Measurements from ENCODE around the gene SRPK2. TPM values are rescaled to one million over a fixed set of nuclear protein-coding genes. Genes with fewer than 3 reads are reported as not detected.

The SRPK2 gene
- total and polyA plus RNA-seq, 2 of the 8 experiments (the other 6 are each of a cell fraction or from before 2014, with no cell fraction given): 10.0 to 47.1 TPM

- no peak overlapping the region for H3K4ac ChIP-seq (replicated peaks; ENCODE audit: insufficient read length, low read depth, low read length)
- CTCF ChIA-PET (ENCODE audit: partially characterized antibody): interaction anchor here (1.0 to 1.2 kb wide), 2 partner anchors 95 to 193 kb away, joined by 3 to 4 read pairs; no protein-coding TSS in a partner anchor
- no peak overlapping the region for H2BK120ac ChIP-seq (replicated peaks; ENCODE audit: low read depth, low read length)
- POLR2A ChIA-PET (ENCODE audit: partially characterized antibody): interaction anchor here (0.7 kb wide), 1 partner anchor 229 kb away, joined by 3 read pairs; no protein-coding TSS in a partner anchor
- H3K18ac ChIP-seq (ENCODE audit: extremely low read depth, low read length): no peak overlapping the region
- no peaks in the 10 kb centered on the region for H3K9me3 ChIP-seq (ENCODE audit: insufficient read depth in 2 of 2, low read depth in 1 of 2, low read length in 1 of 2)
- no peak overlapping the region for H3K14ac ChIP-seq (ENCODE audit: insufficient read length)
- H3K23ac ChIP-seq (ENCODE audit: insufficient read length): no peak overlapping the region
- no peak overlapping the region for H2AFZ ChIP-seq (ENCODE audit: low read length)
- H3K27ac ChIP-seq (ENCODE audit: low read depth, low read length): no peak overlapping the region
- H4K20me1 ChIP-seq (replicated peaks in 1 of 2; ENCODE audit: control insufficient read depth in 1 of 2, insufficient read depth in 2 of 2, low read length in 2 of 2): peaks cover 7 to 8% of the 10 kb centered on the region in 2 experiments
- H2BK20ac ChIP-seq (ENCODE audit: low read length): no peak overlapping the region
- H2BK15ac ChIP-seq (ENCODE audit: low read length): no peak overlapping the region
- H2BK5ac ChIP-seq (ENCODE audit: low read depth, low read length): no peak overlapping the region
- peaks cover 0 to 7% (median 2%) of the 10 kb centered on the region in 4 experiments; a peak in 3 of 7 replicates for H3K4me1 ChIP-seq (replicated peaks in 1 of 4; ENCODE audit: control insufficient read depth in 3 of 4, insufficient read depth in 4 of 4, low read length in 3 of 4)
- 90% methylated on average over 10 of the region's 10 CpGs; no CpG with 5 or more reads in 1 of the 2 experiments for WGBS, 2 experiments (ENCODE audit: extremely low coverage in 1 of 2, insufficient coverage in 1 of 2, insufficient read length in 1 of 2, insufficient replicate concordance in 2 of 2, low coverage in 1 of 2, low lambda C conversion rate in 2 of 2, missing lambda C conversion rate in 1 of 2)
- H3K79me1 ChIP-seq (ENCODE audit: low read depth, low read length): no peaks in the 10 kb centered on the region; the same call in 1 of the 2 replicates
- H4K5ac ChIP-seq (ENCODE audit: insufficient read length, low read depth, low read length): no peak overlapping the region
- H3K4me2 ChIP-seq (ENCODE audit: insufficient read depth in 1 of 2, low read depth in 2 of 2, low read length in 2 of 2): no peak overlapping the region
- no peak overlapping the region for H3K56ac ChIP-seq (replicated peaks; ENCODE audit: insufficient read length, low read depth, low read length)
- no peaks in the 10 kb centered on the region for H3K27me3 ChIP-seq (replicated peaks in 1 of 4; ENCODE audit: control insufficient read depth in 3 of 4, extremely low read depth in 1 of 4, insufficient read depth in 3 of 4, low read length in 3 of 4)
- no peak overlapping the region for H2AK5ac ChIP-seq (ENCODE audit: low read depth, low read length)
- DNase-seq (ENCODE audit: low read depth in 1 of 2, low spot score in 2 of 2): no peak
- H3K4me3 ChIP-seq (ENCODE audit: extremely low read depth in 1 of 4, insufficient read depth in 2 of 4, low read depth in 3 of 4, low read length in 4 of 4): no peak overlapping the region
- H2BK12ac ChIP-seq (ENCODE audit: low read depth, low read length): no peak overlapping the region
- peaks cover 0 to 66% of the 10 kb centered on the region in 2 experiments; a peak in 3 of 4 replicates for H3K79me2 ChIP-seq (ENCODE audit: control insufficient read depth in 1 of 2, insufficient read depth in 2 of 2, low read length in 2 of 2)
- H4K8ac ChIP-seq (ENCODE audit: extremely low read depth, insufficient read depth, low read length): no peak overlapping the region
- no peaks in the 10 kb centered on the region for H3K36me3 ChIP-seq (ENCODE audit: control insufficient read depth in 2 of 4, insufficient read depth in 4 of 4, low read length in 3 of 4)
- no peak for FAIRE-seq
- no peak overlapping the region for H3K9ac ChIP-seq (replicated peaks in 1 of 4; ENCODE audit: extremely low read depth in 1 of 4, low read depth in 3 of 4, low read length in 3 of 4)
- no peaks in the 10 kb centered on the region for H3K23me2 ChIP-seq (ENCODE audit: low read depth, low read length)
- no peak overlapping the region for H4K91ac ChIP-seq (replicated peaks; ENCODE audit: insufficient read length, low read length)
- TF ChIP-seq CHD2 (IDR thresholded peaks at IDR 0.05; ENCODE audit: low read length): no peak
- no peak for TF ChIP-seq CBX8 (IDR thresholded peaks at IDR 0.05; ENCODE audit: borderline replicate concordance, low read depth, low read length)
- TF ChIP-seq KDM4A (IDR thresholded peaks at IDR 0.05; ENCODE audit: low read depth, low read length, severe bottlenecking): no peak
- TF ChIP-seq BCL11A (IDR thresholded peaks at IDR 0.05; ENCODE audit: low read depth in 2 of 2, low read length in 2 of 2): no peak
- no peak for TF ChIP-seq RBBP5 (IDR thresholded peaks at IDR 0.05; ENCODE audit: borderline replicate concordance, low read depth, low read length)
- TF ChIP-seq CREB1 (IDR thresholded peaks at IDR 0.05): no peak
- no peak for TF ChIP-seq CTCF (IDR thresholded peaks at IDR 0.05; ENCODE audit: control extremely low read depth in 1 of 3, insufficient read depth in 1 of 3, low read depth in 1 of 3, low read length in 3 of 3)
- no peak for TF ChIP-seq JUND (IDR thresholded peaks at IDR 0.05; ENCODE audit: low read length)
- TF ChIP-seq RFX5 (IDR thresholded peaks at IDR 0.05; ENCODE audit: borderline replicate concordance, low read depth, low read length): no peak
- no peak for TF ChIP-seq RNF2 (IDR thresholded peaks at IDR 0.05; ENCODE audit: borderline replicate concordance, low read depth, low read length, missing control alignments, poor library complexity, severe bottlenecking)
Observed at GRCh38 chr7:105346593-105347322, 42.0 kb downstream of the SRPK2 start.
